HG03342 (cell line): ENCODE results near the gene IFT20.
"Not testable (repeated sequence)": the region's sequence is repeated elsewhere in the genome, so short reads cannot be mapped to it uniquely, and the experiment has no call there.

ENCODE experiments used
- ATAC-seq: cut with Tn5 transposase; IDR thresholded peaks from one replicate; pipeline ENCODE4 v1.9.1; 2021; ENCODE audit warnings: mild to moderate bottlenecking, moderate library complexity; ENCODE audit not compliant: unreplicated experiment

IFT20 gene

GRCh38 chr17:28317099-28317965 lies 17.9 kb downstream of the IFT20 start:
- no peak for ATAC-seq

DNA sequence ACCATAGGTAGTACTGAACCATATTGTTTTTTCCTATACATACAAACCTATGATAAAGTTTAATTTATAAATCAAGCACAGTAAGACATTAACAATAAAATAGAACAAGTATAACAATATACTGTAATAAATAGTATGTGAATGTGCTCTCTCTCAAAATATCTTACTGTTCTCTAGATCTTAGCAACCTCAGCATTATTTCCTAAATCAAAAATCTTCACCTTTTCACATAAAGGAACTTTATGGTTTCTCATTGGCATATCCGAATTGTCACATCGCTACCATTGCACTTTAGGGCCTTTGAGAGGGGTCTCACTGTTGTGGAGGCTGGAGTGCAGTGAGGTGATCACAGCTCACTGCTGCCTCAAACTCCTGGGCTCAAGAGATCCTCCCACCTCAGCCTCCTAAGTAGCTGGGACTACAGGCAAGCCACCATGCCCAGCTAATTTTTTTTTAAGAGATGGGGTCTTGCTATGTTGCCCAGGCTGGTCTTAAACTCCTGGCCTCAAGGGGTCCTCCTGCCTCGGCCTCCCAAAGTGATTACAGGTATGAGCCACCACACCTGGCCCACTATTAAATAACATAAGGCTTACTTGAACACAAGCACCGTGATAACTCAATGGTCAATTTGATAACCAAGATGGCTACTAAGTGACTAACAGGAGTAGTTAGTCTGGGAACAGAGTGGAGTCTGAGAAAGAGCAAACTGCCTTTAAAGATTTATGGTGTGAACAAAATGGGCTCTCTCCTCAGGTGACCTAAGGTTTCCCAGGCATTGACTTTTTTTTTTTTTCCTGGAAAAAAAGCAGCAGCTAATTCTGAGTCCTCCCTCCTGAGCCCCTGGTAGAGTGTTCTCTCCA lies 19.2 kb downstream of the IFT20 start:
- ATAC-seq, result no peak

- ATAC-seq, result no peak
These were observed 21.4 kb downstream of the IFT20 start for GRCh38 chr17:28313841-28314240.

GRCh38 chr17:28306954-28307401 lies 28.3 kb downstream of the IFT20 start:
- ATAC-seq, result no peak

DNA sequence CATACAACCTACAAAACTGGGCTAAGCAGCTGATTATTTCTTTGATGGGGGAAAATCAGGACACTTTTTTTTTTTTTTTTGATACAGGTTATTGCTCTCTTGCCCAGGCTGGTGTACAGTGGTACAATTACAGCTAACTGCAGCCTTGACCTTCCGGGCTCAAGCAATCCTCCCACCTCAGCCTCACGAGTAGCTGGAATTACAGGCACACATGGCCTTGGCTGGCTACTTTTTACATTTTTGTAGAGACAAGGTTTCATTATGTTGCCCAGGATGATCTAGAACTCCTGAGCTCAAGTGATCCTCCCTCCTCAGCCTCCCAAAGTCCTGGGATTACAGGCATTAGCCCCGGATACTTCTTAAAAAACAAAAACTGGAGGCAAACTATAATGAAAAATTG lies 36.8 kb downstream of the IFT20 start:
- no peak for ATAC-seq

DNA sequence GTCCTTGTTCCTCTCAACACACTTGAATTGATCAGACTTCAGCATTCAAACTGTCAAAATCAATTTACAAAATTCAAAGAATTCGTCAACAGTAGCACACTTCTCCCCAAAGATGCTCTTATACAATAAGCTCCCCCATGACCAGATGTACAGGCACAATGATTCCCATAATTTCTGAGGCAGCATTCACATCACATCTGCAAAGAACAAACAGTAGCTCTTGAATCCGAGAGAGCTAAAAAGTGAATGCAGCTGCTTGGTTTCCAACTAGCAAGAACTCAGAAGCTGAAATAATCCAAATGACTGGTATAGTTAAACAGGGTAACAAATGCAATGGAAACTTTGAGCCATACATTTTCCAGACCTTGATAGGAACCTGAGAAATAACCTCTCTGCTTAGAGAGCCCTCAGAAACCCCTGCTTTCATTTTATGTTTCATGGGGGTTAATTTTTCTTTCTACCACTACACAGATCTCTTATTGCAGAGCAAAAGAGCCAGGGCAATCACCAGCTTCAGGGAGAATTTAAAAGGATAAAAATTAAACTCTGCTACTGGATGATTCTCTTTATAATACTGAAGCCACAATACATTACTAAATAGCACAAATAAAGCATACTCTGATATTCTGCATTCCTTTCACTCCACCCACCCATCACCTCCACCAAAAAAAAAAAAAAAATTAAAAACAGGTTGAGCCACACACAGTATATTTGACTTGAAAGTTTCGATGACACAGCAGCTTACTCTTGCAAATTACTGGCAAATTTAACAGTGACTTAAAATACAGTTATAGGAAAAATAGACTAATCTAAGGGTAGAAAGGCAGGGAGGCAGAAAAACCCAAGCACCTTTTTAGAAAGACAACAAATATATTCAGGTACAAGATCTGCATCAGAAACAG lies 39.3 kb downstream of the IFT20 start:
- ATAC-seq, result no peak

DNA sequence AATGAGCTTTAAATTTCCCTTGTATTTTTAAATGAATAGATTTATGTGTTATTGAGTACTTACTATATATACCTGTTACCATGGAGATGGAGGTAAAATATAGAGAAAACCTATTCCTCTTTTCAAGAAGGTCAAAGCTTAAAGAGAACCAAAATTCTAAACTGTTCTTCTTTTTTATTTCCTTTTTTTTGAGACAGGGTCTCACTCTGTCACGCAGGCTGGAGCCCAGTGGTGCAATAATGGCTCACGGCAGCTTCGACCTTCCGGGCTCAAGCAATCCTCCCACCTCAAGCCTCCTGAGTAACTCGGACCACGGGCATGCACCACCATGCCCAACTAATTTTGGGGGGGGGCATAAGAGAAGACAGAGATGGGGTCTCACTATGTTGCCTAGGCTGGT lies 41.3 kb downstream of the IFT20 start:
- no peak for ATAC-seq

DNA sequence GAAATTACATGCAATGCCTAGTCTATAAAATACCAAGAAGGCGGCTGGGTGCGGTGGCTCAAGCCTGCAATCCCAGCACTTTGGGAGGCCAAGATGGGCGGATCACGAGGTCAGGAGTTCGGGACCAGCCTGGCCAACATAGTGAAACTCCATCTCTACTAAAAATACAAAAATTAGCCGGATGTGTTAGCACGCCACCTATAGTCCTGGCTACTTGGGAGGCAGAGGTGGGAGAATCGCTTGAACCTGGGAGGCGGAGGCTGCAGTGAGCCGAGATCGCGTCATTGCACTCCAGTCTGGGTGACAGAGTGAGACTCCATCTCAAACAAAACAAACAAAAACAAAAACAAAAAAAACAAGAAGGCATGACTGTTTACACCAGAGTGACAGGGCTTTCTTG lies 42.4 kb downstream of the IFT20 start:
- ATAC-seq, result not testable (repeated sequence)

- ATAC-seq, result no peak
These were observed 43.4 kb downstream of the IFT20 start for GRCh38 chr17:28291780-28292330.

DNA sequence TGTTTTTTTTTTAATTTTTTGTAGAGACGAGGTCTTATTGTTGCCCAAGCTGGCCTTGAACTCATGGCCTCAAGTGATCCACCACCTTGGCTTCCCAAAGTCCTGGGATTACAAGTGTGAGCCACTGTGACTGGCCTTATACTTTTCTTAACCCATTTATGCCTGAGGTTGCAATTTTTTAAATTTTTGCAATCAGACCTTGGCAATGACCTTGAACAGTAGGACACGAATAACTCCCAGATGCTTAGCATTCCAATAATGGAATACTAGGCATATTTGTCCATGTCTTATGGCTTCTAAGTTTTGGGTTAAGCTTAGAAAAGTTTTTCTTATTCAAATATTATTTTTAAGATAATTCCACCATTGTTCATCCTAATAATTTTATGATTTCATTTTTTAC lies 44.6 kb downstream of the IFT20 start:
- no peak for ATAC-seq

DNA sequence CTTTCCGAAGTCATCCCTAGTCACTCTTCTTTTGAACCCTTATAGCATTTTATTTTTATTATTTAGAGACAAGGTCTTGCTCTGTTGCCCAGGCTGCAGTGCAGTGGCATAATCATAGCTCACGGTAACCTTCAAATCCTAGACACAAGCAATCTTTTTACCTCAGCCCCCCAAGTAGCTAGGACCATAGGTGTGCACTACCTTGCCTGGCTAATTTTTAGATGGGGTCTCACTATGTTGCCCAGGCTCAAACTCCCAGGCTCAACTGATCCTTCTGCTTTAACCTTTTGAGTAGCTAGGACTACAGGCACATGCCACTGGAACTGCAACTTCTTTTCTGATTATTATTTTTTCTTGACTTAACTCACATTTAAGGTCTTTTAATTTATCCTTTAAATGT lies 49.3 kb downstream of the IFT20 start:
- no peak for ATAC-seq

GRCh38 chr17:28282596-28282995 lies 52.7 kb downstream of the IFT20 start:
- ATAC-seq, result no peak

DNA sequence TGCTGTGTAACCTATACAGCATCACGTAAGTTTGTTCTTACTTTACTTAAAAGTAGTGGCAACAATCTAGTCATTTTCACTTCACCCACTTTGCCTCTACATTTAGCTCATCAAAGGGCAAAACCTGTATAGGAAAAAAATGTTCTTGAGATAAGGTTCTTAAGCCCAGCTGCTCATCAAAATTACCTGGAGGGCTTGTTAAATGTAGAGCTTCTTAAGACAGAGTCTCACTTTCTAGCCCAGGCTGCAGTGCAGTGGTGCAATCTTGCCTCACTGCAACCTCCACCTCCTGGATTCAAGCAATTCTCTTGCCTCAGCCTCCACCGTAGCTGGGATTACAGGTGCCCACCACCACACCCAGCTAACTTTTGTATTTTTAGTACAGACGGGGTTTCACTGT lies 54.4 kb downstream of the IFT20 start:
- no peak for ATAC-seq

- ATAC-seq, result no peak
These were observed 55.9 kb downstream of the IFT20 start for GRCh38 chr17:28279411-28279810.
